Hematopoietic multipotent progenitor cell treated with erythropoietin and hydrocortisone succinate and interleukin-3 and kit ligand, for 8 days (in vitro differentiated cells): ENCODE results near the gene RGP1.

Source experiments
- DNase-seq: peaks from one replicate; pipeline ENCODE4 v3.0.0-alpha.2; 2015

RGP1 gene

GRCh38 chr9:35745569-35745968 lies 3.5 kb upstream of the RGP1 start:
- no peak for DNase-seq

DNA sequence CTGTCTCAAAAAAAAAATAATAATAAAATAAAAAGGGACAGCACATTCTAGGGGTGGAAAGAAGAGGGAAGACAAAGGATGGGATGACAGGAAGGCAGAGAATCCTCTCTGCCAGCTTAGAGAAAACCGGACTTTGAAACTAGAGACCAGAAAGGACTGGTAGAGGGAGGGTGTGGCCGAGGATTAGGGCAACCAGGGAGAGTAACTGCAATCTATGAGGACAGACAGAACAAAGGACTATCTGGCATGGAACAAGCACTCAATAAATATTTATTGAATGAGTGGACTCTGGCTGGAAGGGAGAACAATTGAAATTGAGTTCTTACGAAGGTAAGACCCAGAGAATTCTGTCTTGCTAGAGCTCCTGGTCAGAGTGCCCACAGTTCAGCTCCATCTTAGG lies 2.5 kb upstream of the RGP1 start:
- DNase-seq, result no peak

GRCh38 chr9:35748242-35748857 lies 737 bp upstream of the RGP1 start:
- DNase-seq, result no peak

DNA sequence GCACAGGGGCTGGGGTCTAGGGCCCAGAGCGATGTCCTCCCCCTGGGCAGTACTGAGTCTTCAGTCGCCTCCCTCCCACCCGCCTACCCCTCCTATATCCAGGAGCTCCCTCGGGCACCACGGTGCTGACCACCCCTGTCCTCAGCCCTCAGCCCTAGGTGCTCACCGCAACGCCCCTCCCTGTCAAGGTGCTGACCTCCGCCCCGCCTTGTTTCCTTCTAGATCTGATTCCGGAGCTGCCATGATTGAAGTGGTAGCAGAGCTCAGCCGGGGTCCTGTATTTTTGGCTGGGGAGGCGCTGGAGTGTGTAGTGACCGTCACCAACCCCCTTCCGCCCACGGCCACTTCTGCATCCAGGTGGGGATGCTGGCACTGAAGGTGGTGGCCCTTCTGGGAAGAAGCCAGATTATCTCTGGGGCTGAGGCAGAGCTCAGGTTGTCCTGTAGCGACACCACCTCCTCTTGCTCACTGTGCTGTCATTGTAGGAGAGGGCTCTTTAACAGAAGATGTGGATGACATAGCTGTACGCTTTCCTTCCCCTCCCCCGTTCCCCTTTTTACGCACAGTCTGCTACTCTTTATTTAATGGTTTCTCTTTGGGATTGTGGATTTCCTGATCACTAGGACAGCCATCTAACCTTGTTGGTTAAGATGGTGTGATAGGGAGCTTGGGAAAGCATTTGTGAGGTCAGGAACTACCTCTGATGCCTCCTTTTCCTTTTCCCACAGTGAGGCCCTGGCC lies 598 bp downstream of the RGP1 start:
- DNase-seq, result no peak

DNA sequence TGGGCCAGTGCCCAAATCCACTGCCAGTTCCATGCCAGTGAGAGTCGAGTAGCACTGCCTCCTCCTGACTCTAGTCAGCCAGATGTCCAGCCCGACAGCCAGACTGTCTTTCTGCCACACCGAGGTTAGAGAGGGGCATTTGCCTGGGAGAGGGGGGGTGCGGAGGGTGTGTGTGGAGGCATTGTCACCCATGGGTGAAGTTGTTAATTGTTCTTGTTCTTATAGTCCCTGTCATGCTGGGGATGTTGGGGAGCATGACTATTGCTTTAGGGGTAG lies 1.1 kb downstream of the RGP1 start:
- no peak for DNase-seq

- DNase-seq, result no peak
Observed at GRCh38 chr9:35753466-35753865, 4.4 kb downstream of the RGP1 start.

DNA sequence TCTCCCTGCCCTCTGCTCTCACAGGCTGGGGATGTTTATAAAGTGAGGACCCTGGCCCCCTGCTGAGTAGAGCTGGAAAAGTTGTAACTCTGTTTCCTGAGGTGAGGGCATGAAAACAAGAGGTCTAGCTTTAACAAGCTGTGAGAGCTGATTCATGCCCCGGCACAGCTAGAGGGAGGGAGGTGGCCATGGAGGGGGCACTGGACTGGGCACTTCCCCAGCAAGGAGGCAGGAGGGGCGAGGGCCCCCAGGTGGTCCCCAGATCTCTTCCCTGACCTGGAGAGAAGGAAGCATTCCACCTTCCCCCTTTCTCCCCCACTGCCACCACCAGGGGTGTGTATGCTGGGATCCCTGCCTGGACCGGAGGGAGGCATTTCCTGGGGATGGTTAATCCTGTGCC lies 5.2 kb downstream of the RGP1 start, which contains the start of gene MSMP:
Gene MSMP, minus strand, starts transcription at position 13 of the 400 bp plus-strand sequence. CDS start 147 bp downstream, outside the sequence.
- no peak for DNase-seq

- DNase-seq, result no peak
Observed at GRCh38 chr9:35755071-35755470, 6.0 kb downstream of the RGP1 start.

- DNase-seq, result peak; percentile 78
Observed at GRCh38 chr9:35756275-35757225, 7.5 kb downstream of the RGP1 start.

GRCh38 chr9:35757226-35757891 lies 8.3 kb downstream of the RGP1 start:
- DNase-seq, result peak; percentile 58

GRCh38 chr9:35757892-35758275 lies 8.8 kb downstream of the RGP1 start:
- no peak for DNase-seq

- DNase-seq, result no peak
Observed at GRCh38 chr9:35758475-35759050, 9.5 kb downstream of the RGP1 start.

DNA sequence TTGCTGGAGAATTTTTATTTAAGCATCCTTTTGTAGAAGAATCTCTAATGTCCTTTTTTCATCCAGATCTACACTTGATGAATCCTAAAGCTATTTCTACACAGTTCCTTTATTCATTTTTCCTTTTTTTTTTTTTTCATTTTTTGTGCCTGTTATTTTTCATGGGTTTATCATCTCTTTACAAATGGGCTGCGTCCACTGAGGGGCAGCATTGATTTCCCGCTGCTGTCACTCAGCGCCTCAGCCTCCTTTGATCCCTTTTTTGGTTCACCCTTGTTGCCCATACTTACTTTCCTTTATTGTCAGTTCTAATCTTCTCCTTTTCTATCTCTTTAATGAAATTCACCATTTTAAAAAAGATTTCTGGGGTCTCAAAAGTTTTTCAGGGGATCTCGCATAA lies 10.7 kb downstream of the RGP1 start:
- DNase-seq, result no peak

DNA sequence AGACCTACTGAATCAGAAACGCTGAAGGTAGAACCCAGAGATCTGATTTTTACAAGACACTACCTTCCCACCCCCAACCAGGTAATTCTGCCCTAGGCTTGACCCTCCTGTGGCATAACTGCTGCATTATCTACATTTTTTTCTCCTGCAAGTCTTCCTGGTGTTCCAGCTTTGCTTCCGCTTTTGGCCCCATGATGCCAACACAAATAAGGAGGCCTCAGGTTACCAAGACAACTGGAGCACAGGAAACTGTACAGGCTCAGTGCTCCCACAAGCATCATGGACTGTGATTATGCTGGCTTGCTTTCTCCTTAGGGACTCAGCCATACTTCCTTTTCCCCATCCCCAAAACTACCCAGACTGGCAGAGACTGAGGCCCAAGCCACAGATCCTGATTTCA lies 11.6 kb downstream of the RGP1 start:
- DNase-seq, result no peak

DNA sequence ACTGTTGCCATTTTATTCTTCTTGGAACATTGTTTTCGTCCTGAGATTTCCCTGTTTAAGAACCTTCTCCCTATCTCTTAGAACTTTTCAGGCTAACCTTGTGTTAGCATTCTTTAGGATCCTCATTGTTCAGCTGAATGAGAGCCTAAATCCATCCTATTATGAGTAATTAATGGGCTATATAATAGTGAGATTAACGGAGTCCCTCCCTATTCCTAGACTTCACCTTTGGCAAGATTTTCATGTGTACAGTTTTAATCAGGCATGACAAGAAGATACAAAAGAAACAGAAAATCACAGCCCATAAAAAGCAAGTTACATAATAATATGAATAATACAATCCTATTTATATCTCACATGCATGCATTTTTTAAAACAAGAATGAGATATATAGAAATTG lies 14.1 kb downstream of the RGP1 start:
- DNase-seq, result no peak

DNA sequence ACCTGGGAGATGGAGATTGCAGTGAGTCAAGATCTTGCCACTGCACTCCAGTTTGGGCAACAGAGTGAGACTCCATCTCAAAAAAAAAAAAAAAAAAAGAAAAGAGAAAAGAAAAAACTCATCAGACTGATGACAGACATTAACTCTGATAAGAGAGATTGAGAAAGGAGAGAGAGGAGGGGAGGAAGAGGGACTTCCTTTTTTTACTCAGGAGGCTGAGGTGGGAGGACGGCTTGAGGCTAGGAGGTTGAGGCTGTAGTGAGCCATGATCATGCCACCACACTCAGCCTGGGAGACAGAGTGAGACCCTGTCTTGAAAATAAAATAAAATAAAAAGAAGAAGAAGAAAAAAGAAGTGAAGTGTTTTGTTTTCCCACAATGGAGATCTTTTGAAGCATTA lies 14.7 kb downstream of the RGP1 start:
- no peak for DNase-seq

GRCh38 chr9:35766997-35767396 lies 17.9 kb downstream of the RGP1 start:
- no peak for DNase-seq

- no peak for DNase-seq
Observed at GRCh38 chr9:35767458-35767857, 18.4 kb downstream of the RGP1 start.

DNA sequence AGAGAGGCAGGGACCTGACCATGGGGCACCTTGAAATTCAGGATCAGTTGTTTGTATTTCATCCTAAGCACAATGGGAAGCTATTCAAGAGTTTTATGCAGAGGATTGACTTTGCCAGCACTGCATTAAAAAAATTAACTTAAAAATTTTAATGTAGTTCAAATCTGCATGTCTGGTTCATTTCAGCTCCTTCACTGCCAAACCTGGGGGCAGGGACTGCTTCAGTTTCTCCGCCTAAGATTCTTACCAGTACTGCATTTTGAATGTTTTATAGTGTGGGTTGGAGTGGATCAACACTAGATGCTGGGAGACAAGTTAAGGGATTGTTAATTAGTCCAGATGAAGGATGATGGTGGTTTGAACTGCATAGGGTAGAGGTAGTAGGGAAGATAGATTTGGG lies 20.7 kb downstream of the RGP1 start:
- DNase-seq, result no peak

GRCh38 chr9:35771075-35771433 lies 22.0 kb downstream of the RGP1 start:
- DNase-seq, result no peak

- DNase-seq, result peak; percentile 65
Observed at GRCh38 chr9:35771534-35771933, 22.4 kb downstream of the RGP1 start.

GRCh38 chr9:35771943-35772342 lies 22.9 kb downstream of the RGP1 start:
- DNase-seq, result no peak
